Measurements from ENCODE around the gene KCNMA1.

The KCNMA1 gene

DNA sequence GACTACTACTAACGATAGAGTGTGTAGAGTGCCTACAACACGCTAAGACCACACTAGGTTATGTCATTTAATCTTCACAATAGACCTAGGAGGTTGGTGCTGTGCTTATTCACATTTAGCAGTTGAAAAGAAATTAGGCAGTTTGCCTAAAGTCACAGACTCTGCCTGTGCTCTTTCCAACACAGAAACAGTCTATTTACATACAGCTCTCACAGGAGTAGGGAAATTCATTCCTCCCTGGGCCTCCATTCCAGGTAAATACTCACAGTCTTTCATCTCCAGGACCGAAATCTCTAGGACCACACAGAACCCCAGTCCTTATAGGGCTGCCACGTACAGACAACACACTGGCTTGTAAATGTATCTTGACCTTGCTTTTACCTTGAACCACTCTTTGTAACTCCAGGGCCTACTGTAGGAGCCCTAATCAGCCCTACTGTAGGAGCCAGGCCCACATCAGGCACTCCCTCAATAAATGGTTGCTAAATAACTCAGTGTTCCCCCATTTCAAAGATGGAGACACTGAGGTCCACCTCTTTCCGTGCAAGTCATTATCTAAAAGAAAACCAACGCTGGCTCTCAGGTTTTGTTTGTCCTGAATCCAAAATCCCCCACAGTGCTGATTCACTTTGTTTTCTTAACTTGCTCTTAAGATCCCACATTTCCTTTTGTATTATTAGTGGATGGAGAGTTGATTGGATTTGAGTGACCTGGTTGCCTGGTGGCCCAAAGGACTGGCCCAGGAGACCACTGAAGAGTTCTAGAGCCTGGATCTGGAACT, 146.9 kb downstream of the KCNMA1 start:
- Histone ChIP-seq H3K4me2 (ENCODE audit: low read length) (no peak overlapping the region), H3K36me3 (ENCODE audit: control insufficient read depth, insufficient read depth, low read length) (no peaks in the 10 kb centered on the region), H3K79me2 (no peaks in the 10 kb centered on the region), H3K4me1 (no peaks in the 10 kb centered on the region), H3K27ac (no peak overlapping the region), H3K4me3 (ENCODE audit: low read depth, low read length) (no peak overlapping the region), H3K9ac (no peak overlapping the region), H2AFZ (no peak overlapping the region), H3K9me3 (ENCODE audit: control insufficient read depth, low read length) (no peaks in the 10 kb centered on the region), H3K27me3 (ENCODE audit: control insufficient read depth, insufficient read depth, low read length) (no peaks in the 10 kb centered on the region)
- TF ChIP-seq, protein P1, sequence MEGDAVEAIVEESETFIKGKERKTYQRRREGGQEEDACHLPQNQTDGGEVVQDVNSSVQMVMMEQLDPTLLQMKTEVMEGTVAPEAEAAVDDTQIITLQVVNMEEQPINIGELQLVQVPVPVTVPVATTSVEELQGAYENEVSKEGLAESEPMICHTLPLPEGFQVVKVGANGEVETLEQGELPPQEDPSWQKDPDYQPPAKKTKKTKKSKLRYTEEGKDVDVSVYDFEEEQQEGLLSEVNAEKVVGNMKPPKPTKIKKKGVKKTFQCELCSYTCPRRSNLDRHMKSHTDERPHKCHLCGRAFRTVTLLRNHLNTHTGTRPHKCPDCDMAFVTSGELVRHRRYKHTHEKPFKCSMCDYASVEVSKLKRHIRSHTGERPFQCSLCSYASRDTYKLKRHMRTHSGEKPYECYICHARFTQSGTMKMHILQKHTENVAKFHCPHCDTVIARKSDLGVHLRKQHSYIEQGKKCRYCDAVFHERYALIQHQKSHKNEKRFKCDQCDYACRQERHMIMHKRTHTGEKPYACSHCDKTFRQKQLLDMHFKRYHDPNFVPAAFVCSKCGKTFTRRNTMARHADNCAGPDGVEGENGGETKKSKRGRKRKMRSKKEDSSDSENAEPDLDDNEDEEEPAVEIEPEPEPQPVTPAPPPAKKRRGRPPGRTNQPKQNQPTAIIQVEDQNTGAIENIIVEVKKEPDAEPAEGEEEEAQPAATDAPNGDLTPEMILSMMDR (IDR thresholded peaks at IDR 0.05) = no peak

DNA sequence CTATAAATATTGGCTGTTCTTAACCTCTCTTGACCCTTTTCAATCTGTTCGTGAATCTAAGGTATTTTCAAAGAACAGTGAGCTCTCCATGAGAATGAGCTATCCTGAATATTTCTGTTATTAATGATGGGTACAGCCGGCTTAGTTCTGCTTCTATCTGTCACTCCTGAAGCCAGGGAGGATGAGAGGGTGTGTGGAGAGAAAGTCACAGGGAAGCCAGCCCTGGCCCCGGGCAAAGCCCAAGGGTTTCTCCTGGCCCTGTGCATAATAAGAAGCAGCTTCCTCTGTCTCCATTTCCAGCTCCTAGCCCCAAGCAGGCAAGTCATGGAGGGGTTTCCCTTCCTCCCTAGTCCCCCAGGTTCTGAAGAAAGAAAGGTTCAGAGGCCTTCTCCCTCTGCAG, 151.1 kb downstream of the KCNMA1 start:
- Histone ChIP-seq H3K9me3 (ENCODE audit: control insufficient read depth, low read length) (no peaks in the 10 kb centered on the region), H3K4me3 (ENCODE audit: low read depth, low read length) (no peak overlapping the region), H3K9ac (no peak overlapping the region), H3K4me1 (no peaks in the 10 kb centered on the region), H2AFZ (no peak overlapping the region), H3K79me2 (no peaks in the 10 kb centered on the region), H3K27me3 (ENCODE audit: control insufficient read depth, insufficient read depth, low read length) (no peaks in the 10 kb centered on the region), H3K36me3 (ENCODE audit: control insufficient read depth, insufficient read depth, low read length) (no peaks in the 10 kb centered on the region), H3K27ac (no peak overlapping the region), H3K4me2 (ENCODE audit: low read length) (no peak overlapping the region)
- TF ChIP-seq, protein P1 (IDR thresholded peaks at IDR 0.05) = no peak

DNA sequence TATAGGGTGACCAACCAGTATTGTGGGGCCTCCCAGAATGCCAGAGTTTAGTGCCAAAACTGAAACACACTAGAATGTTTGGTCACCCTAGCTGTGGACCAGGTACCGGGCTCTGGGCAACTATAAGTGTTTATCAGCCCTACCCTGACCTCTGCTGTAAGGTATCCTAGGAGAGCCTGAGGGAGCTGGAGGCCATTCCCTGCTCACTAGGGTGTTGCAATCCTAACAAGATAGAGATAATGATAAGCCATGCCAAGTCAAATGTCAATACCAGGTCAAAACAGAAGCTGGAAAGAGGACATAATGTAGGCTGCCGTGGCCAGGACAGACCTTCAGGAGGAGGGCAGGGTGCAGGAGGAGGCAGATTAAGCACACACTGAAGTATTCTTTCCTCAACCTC, 151.8 kb downstream of the KCNMA1 start:
- Histone ChIP-seq H3K79me2 (no peaks in the 10 kb centered on the region), H3K9ac (no peak overlapping the region), H3K4me2 (ENCODE audit: low read length) (no peak overlapping the region), H3K9me3 (ENCODE audit: control insufficient read depth, low read length) (no peaks in the 10 kb centered on the region), H3K4me1 (no peaks in the 10 kb centered on the region), H3K27me3 (ENCODE audit: control insufficient read depth, insufficient read depth, low read length) (no peaks in the 10 kb centered on the region), H3K27ac (no peak overlapping the region), H2AFZ (no peak overlapping the region), H3K36me3 (ENCODE audit: control insufficient read depth, insufficient read depth, low read length) (no peaks in the 10 kb centered on the region), H3K4me3 (ENCODE audit: low read depth, low read length) (no peak overlapping the region)
- TF ChIP-seq, protein P1 (IDR thresholded peaks at IDR 0.05) = no peak

DNA sequence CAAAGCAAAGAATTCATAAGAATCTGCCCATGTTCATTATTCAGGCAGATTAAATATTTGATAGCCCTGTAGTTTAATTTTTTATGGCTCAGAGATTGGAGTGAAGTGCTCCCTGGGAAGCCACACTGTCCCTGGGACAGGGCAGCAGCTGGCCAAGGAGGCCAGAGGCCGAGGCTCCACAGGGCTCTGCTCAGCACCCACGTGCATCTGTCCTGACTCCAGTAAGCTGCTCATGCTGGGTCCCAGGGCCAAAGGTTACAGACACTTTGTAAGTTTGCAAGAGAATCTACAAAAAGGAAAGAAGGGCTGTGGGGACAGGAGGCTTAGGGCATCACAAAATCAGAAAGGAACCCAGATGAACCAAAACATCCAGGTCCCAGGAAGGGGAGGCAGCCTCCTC, 155.5 kb downstream of the KCNMA1 start:
- no peaks in the 10 kb centered on the region for H3K36me3 ChIP-seq (ENCODE audit: control insufficient read depth, insufficient read depth, low read length)
- no peak overlapping the region for H3K27ac ChIP-seq
- no peak overlapping the region for H3K4me2 ChIP-seq (ENCODE audit: low read length)
- no peaks in the 10 kb centered on the region for H3K27me3 ChIP-seq (ENCODE audit: control insufficient read depth, insufficient read depth, low read length)
- no peak overlapping the region for H2AFZ ChIP-seq
- no peaks in the 10 kb centered on the region for H3K79me2 ChIP-seq
- no peaks in the 10 kb centered on the region for H3K9me3 ChIP-seq (ENCODE audit: control insufficient read depth, low read length)
- H3K4me1 ChIP-seq = no peaks in the 10 kb centered on the region
- TF ChIP-seq, protein P1 (IDR thresholded peaks at IDR 0.05) = no peak
- H3K9ac ChIP-seq = no peak overlapping the region
- no peak overlapping the region for H3K4me3 ChIP-seq (ENCODE audit: low read depth, low read length)

DNA sequence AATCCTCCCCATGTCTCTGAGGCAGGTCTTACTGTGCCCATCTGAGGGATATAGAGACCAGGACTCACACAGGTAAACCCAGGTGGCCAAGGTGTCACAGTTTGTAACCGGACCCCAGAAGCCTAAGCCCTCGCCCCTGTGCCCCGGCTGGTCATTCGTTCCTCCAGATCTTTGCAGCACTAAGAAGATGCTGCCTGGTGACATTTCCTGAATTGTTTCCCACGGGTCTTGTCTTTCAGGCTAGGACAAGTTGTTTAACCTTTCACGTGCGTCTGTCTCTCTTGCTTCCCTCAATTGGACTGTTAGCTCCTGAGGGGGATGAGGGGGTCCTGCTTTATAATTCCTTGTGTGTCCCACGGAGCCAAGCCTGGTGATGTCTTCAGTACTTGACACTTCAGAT, 158.0 kb downstream of the KCNMA1 start:
- Histone ChIP-seq H3K27ac (no peak overlapping the region), H3K4me2 (ENCODE audit: low read length) (no peak overlapping the region), H3K9me3 (ENCODE audit: control insufficient read depth, low read length) (no peaks in the 10 kb centered on the region), H3K27me3 (ENCODE audit: control insufficient read depth, insufficient read depth, low read length) (no peaks in the 10 kb centered on the region), H3K4me1 (no peaks in the 10 kb centered on the region), H3K36me3 (ENCODE audit: control insufficient read depth, insufficient read depth, low read length) (no peaks in the 10 kb centered on the region), H3K79me2 (no peaks in the 10 kb centered on the region), H3K9ac (no peak overlapping the region), H2AFZ (no peak overlapping the region), H3K4me3 (ENCODE audit: low read depth, low read length) (no peak overlapping the region)
- TF ChIP-seq, protein P1 (IDR thresholded peaks at IDR 0.05) = no peak

Measured in parathyroid adenoma (tissue), 2 donors.